HG03095 (cell line): ENCODE measurements around the gene N4BP2L2.

Source experiments
- ATAC-seq: cut with Tn5 transposase; IDR thresholded peaks from one replicate; pipeline ENCODE4 v1.9.1; 2021; ENCODE audit warnings: moderate library complexity; ENCODE audit not compliant: unreplicated experiment

The N4BP2L2 gene

GRCh38 chr13:32427852-32428580 is 110.6 kb downstream of the N4BP2L2 start, which contains the start of gene N4BP2L1:
TSS of gene N4BP2L1 (minus strand) at chr13:32428130. CDS start at chr13:32428082, 48 bp downstream.
- peak; percentile 66 for ATAC-seq

- ATAC-seq: peak; percentile 4
These were observed 111.4 kb downstream of the N4BP2L2 start for GRCh38 chr13:32426990-32427851.

- peak; percentile 32 for ATAC-seq
These were observed 112.2 kb downstream of the N4BP2L2 start for GRCh38 chr13:32426191-32426989.

- ATAC-seq: no peak
These were observed 113.4 kb downstream of the N4BP2L2 start for GRCh38 chr13:32425158-32425557.

DNA sequence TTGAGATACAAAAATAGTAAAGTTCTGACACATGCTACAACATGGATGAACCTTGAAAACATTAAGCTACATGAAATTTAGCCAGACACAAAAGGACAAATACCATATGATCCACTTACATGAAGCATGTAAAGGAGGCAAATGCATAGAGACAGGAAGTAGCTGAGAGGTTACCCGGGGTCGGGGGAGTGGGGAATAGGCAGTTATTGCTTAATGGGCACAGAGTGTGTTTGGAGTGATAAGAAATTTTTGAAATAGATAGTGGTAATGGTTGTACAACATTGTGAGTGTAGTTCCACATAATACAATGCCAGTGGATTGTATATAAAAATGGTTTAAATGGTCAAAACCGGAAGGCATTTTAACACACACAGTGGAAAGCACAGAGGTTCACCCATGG is 115.0 kb downstream of the N4BP2L2 start:
- no peak for ATAC-seq

- no peak for ATAC-seq
These were observed 118.7 kb downstream of the N4BP2L2 start for GRCh38 chr13:32419862-32420261.

DNA sequence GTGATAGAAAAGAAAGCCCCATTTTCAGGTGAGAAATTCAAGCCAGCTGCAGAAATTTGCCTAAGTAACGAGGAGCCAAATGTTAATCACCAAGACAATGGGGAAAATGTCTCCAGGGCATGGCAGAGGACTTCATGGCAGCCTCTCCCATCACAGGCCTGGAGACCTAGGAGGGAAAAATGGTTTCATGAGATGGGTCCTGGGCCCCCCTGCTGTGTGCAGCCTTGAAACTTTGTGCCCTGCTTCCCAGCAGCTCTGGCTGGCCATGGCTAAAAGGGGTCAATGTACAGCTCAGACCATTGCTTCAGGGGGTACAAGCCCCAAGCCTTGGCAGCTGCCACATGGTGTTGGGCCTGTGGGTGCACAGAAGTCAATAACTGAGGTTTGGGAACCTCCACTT is 120.6 kb downstream of the N4BP2L2 start:
- no peak for ATAC-seq

DNA sequence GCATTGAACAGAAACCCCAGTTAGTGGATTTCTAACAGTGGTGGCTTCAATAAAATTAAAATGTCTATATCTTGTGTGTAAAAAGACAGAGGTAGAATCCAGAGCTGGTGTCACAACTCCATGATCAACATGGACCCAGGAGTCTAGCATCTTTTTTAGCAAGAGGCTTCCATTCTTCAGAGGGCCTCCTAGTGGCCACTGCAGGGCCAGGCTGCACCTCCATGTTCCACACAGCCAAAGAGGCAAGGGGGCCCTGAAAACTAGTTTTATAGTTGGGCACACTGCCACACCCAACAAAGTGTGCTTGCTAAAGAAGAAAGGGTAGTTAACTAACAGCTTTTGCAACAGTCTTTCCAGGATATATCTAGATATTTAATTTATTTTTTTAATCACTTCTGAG is 123.6 kb downstream of the N4BP2L2 start:
- no peak for ATAC-seq

DNA sequence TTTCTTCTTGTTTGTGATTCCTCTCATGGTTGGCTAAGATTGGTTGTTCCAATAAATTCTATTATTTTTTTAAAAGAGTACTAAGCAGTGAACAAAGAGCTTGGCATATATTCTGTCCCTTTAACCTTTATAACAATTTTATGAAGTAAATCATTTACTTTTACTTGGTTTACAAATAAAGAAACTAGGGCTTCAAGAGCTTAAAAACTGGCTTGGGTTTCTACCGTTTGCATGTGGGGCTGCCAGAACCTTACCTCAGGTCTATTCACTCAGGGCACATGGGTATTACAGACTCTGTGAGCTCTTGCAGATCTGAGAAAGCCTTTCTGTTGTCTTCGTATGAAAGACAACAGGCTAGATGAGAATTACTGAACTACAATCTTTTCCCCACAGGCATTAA is 124.0 kb downstream of the N4BP2L2 start:
- ATAC-seq: no peak

GRCh38 chr13:32413284-32413683 is 125.3 kb downstream of the N4BP2L2 start:
- no peak for ATAC-seq

GRCh38 chr13:32409561-32410421 is 128.8 kb downstream of the N4BP2L2 start:
- ATAC-seq: no peak

- ATAC-seq: no peak
These were observed 129.6 kb downstream of the N4BP2L2 start for GRCh38 chr13:32409001-32409313.

- ATAC-seq: no peak
These were observed 130.1 kb downstream of the N4BP2L2 start for GRCh38 chr13:32408296-32409000.

DNA sequence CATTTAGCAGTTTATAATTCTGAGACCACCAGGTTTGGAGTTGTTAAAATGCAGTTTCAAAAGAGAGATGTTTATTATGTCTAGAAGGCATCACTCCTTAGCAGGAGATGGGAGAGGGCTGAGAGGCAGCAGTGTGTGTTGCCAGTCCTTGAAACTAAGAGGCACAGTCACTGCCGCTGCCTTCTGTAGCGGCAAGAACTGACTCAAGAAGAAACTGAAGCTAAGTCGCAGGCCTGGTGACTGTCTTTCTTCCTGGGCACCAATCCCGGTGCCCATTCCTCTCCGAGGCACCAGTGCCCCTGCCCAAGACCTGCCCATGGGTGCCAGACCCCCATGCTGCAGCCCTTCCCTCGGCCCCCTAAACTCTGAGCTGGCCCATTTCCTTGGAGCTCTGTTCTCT is 130.7 kb downstream of the N4BP2L2 start:
- ATAC-seq: peak; percentile 69

DNA sequence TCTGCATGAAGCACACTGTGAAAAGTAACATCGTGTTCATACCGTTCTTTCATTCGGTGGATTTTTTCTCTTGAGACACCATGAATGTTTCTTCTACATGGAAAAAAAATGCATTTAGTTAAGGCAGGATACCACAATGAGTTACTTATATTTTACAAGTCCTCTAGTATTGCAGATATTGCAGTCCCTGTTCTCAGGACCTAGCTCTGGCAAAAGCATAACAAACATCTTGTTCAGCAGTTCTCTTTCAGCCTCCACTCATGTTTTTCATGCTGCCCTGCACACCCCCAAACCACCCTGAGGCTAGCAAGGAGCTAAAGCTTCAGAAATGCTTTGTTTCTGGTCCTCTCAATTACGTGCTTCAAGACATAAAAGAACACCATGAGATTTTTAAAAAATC is 135.5 kb downstream of the N4BP2L2 start:
- ATAC-seq: no peak

- ATAC-seq: no peak
These were observed 147.4 kb downstream of the N4BP2L2 start for GRCh38 chr13:32391101-32391619.

DNA sequence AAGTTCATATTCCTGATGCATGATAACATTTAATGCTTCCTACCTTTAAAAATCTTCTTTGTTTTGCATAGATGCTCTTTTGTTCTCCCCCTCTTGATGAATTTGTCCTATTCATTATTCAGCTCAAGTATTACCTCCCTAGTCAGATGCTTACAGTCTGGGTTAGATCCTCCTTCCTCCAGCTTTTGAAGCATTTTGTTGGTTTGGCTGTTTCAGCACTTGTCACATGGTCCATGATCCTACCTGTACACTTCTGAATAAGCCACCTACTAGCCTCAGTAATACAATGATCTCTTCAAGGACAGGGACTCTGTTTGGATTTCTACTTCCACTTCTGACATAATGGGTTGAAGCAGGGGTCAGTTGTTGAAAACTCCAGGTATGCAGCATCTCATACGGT is 148.1 kb downstream of the N4BP2L2 start:
- no peak for ATAC-seq

- ATAC-seq: peak; percentile 74
These were observed 148.5 kb downstream of the N4BP2L2 start for GRCh38 chr13:32390048-32390447.

- no peak for ATAC-seq
These were observed 153.2 kb downstream of the N4BP2L2 start for GRCh38 chr13:32385410-32385809.

- ATAC-seq: no peak
These were observed 153.9 kb downstream of the N4BP2L2 start for GRCh38 chr13:32384702-32385101.
